GM18507 (cell line): Measurements from ENCODE around the gene ESD.
A peak's percentile ranks its signal among the peaks of the same experiment; 100 is the strongest.

Source experiments
- DNase-seq: peaks from one replicate; pipeline ENCODE4 v3.0.0; 2011; ENCODE audit warnings: low read depth; ENCODE audit not compliant: insufficient read length; ENCODE audit errors: extremely low spot score
- FAIRE-seq: peaks from 2 replicates; lab custom pipeline; 2011; peaks lifted over from hg19 to GRCh38; lab: Jason Lieb, UNC

ESD gene

DNA sequence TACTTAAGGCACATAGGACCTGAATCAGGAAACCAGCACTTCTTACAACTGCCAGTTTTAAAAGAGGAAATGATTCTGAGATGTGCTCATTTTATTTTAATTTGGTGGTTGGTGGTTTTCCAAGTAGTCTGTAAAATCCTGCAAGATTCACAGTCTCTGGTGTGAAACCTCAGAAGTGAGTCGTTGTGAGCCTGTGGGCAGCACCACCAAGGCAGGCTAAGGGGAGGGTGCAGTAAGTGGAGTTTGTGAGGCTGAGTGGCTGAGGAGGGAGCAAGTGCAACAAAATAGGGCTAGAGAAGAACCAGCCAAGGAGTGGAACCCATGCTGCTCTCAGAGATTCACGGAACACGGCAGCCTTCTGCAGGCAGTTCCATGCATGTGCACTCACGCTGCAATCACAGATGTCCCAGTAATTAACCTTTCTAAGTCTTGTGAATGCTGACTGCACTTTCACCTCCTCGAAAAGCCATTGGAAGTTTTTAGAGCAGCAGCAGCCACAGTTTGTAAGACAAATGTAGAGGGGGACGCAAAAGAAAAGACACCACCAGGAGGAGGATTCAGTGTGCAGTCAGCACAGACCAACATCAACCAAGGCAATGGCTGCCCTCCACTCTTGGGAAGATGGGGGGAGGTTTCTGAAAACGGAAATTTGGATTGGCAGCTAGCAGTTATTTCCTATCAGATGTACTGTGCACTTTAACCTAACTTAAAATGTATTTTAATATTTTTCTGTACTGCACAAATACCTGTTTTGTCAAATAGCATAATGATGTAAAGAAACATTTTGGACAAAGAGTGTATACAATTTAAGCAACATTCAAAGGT is 44.9 kb downstream of the ESD start:
- DNase-seq (peak; percentile 11), FAIRE-seq (peak; percentile 89)

DNA sequence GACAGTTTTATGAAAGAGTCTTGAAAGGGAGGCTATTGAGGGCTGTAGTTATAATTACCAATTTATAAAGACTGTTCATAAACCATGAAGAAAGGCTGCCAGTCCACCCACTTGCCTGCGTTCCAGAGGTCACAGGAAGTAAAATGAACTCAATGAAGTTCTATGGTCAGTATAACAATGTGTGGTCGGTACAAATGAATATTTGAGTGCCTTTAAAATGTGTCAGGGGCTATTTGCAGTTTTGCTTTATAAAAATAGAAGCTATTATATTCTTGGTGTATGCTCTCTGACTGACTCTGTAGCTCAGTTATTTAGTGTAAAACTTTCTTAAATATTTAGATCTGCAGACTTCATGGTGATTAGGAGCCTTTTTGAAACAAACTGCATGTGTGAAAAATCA is 47.0 kb downstream of the ESD start:
- DNase-seq (no peak), FAIRE-seq (no peak)

DNA sequence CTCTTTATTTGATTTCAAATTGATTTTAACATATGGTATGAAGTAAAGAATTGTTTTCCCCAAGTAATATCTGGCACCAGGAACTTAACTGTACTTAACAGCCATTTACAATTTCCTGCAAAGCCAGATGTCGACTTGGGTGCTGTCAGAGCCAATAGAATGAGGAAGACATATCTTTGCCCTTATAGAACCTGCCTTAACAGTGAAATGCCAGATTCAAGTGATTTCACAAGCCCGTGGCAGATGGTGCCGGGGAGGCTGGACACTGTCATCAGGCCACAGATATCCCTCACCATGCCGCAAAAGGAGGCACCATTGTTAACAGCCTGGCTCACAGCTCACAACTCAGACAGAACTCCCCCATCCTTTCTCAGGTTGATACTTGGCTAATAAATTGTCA is 48.7 kb downstream of the ESD start:
- DNase-seq: no peak
- FAIRE-seq: no peak

DNA sequence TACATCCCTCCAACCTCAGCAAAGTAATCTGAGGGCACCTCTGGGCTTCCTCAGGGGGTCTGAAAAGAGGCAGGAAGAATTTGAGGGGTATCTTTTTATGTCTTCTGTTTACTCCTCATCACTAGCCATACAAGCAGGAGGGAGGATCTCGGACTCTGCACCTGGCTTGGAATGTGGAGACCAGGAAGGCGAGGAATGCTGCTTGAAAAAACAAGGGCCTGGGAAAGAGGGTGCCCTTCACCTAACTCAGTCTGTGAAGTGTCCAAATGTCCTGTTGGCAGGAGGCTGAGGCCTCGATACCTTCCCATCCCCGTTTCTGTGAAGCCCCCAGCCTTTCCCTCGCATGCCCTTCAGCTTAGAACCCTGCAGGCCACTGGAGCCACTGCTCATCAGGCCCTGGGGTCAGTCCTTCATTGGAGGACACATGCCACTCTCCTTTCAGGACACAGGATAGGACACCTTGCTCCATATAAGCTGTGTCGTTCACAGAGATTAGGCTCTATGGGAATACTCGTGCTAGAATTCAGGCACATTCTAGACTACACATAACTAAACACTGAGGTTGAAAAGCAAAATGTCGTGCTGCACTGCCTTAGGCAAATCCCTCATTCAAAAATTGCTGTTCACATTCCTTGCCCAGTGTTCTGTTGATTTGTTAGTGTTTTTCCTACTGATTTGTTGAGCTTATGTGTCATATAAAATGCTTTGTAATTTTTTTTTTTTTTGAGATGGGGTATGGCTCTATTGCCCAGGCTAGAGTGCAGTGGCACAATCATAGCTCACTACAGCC is 49.7 kb downstream of the ESD start:
- DNase-seq (no peak), FAIRE-seq (no peak)

DNA sequence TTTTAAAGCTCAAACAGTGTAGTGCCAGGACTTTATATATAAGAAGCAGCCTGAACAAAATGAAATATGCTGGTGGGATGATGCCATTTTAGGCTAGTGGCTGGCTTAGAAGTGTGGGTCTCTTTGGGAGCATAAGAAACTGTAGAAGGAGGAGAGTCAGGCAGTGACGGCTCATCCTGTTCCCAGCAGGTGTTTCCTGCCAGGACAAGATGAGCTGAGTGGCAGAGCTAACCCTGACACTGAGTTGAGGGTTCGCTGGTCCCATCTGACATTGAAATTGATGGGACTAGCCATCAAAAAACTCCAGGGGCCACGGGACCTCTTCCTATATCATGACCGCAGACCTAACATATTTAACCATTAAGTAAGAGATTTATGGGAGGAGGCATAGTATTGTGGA is 51.3 kb downstream of the ESD start:
- FAIRE-seq: no peak
- no peak for DNase-seq

DNA sequence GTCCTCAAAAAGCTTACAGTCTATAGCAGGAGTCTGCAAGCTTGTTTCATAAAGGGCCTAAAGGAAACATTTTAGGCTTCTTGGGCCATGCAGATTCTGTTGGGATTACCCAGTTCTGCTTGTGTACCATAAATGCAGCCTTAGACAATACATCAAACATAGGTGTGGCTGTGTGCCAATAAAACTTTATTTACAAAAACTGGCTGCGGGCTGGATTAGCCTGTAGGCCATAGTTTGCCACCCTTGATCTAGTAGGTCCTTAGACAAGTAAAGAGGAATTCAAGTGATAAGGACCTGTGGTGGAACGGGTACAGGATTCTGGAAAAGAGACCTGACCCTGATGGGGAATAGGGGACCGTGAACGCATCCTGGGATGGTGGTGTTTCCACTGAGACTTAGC is 51.9 kb downstream of the ESD start:
- FAIRE-seq: no peak

DNA sequence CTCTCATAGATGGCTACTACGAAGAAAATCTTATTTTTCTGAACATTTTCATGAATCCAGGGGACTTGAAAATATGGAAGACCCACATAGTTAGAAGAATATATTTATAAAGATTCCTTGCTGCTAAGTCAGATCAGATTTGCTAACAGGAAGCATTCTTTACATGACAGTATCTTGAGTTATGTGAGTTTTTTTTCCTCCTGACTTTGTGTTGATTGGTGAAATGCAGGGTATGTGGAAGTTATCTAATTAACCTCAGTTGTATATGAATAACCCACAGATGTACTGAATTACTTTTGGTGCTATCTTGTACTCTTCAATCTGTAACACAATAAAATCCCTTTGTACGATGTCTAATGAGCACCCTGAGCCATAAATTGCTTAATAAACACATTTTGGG is 53.8 kb downstream of the ESD start:
- FAIRE-seq (no peak), DNase-seq (no peak)

More for the DNA sequence above, 51.9 kb downstream of the ESD start:
- no peak for DNase-seq

DNA sequence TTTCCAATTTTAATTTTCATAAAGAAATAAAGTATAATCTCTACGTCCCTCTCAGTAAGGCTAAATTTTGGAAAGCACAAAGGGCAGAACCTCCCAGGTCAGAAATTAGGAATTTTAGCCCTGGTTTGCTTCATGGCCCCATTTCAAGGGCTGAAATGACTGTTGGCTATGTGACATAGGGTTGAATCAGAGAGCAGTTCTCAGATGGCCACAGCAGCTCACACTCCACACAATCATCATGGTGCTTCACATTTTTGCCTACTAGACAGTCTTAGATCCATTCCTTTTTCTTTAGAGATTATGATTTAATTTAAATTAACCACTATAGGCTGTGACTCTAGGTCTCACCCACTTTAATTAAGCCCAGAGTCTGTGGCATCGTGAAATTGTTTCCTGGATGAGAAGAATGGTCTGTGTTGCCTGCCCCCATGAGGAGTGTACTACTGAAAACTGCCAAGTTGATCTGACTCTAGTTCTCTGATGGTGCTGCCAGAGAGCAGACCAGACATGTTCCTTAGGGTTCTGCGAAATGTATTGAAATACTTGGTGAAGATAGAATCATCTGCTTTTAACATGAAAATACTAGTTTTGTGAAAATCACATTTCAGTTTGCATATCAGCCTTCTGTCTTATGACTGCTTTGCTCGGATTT is 57.4 kb downstream of the ESD start:
- no peak for FAIRE-seq
- DNase-seq: no peak

DNA sequence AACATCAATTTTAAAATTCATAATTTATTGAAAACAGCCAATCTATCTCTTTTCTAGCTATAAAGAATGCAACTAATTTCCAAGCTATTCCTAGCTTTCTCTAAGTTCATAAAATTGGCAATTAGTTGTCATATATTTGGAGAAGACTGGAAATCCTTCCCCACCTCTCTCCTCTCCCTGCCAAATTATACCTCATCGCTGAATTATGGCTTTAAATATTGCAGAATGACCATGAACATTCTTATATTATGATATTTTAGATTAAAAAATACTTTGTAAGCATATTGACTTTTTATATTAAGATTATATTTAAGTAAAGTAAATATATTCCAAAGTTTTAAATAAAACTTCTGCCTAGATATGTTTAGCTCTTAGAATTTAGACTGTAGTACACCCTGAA is 58.2 kb downstream of the ESD start:
- no peak for FAIRE-seq
- no peak for DNase-seq

DNA sequence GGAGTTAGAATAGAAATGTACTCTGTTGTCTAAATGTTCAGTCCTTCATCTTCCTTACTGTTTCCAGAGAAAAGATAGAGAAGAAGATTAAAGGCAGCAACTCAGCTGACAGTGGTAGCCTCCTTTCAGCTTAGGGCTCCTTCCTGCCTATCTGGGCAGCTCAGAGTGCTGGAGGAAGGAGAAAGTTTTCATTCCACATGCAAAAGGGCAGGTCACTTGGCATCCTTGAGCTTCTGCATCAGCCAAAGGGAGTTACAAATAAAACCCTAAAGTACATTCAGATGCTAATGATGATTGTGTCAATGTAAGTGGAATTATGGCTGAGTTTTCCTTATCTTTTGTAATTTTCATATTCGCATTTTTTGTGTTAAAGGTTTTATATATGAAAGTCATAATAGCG is 58.9 kb downstream of the ESD start:
- no peak for DNase-seq
- no peak for FAIRE-seq

DNA sequence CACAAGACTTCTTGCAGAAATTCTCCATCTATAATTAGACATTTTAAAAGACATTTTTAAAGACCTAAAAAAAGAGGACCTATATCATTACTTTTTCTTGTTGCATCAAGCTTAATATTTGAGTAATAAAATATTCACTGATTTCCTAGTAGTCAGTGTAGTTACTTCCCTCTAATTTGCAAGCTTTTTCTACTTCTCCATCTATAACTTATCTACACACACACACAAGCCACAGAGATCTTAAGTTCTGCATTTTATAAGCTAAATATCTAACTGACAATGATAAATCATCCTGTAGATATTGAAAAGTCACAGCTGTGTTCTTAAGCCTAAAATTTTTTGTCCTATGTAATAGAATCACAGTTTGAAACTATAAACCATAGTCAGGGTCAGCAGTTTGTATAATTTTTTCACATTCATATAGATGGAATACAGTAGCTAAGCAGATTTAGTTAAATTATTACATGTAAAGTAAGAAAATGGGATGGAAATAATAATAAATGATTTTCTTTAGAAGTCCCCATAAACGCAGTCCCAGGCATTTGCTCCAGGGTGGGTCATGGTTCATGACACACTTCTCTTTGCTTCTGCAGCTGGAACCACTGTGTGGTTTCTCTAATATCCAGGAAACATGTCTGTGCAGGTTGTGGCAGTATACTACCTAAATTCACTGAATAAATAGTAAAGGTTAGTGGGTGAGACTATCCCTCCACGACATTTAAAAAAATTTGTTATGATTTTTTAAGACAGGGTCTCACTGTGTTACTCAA is 60.2 kb downstream of the ESD start:
- FAIRE-seq: no peak
- no peak for DNase-seq

DNA sequence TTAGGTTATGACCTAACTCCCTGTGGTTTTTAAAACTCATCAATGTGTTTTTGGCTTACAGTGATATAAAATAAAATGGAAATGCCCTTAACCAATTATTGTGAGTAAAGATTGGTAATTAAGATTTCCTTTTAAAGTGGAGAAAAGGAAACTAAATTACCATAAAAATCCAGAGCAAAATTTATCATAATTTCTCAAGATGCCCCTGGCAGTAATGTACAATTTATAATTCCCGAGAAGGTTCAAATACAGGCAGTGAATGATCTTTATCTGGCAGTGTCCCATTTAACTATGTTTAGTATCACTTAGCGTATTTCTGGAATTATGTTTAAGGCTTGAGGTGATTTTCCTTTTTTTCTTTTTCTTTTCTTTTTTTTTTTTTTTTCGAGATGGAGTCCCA is 61.5 kb downstream of the ESD start:
- no peak for FAIRE-seq
- no peak for DNase-seq

DNA sequence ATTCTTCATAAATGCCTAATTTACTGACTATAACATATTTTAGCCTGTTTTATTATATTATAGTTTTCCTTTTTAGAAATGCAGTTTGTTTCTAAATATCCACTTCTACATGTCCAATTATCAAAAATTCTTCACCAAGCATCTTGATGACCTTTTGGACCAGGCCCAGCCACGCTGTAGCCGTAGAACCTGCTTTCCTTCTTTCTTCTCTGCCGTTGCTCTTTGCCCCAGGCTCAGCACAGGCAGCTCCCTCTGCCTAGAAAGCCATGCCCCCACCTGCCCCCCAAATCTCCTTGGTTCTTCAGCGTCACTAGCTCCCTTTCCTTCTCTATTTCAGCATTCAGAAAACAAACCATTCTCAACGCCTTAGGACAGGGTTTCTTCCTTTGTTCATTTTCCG is 65.4 kb downstream of the ESD start:
- FAIRE-seq (no peak), DNase-seq (no peak)

DNA sequence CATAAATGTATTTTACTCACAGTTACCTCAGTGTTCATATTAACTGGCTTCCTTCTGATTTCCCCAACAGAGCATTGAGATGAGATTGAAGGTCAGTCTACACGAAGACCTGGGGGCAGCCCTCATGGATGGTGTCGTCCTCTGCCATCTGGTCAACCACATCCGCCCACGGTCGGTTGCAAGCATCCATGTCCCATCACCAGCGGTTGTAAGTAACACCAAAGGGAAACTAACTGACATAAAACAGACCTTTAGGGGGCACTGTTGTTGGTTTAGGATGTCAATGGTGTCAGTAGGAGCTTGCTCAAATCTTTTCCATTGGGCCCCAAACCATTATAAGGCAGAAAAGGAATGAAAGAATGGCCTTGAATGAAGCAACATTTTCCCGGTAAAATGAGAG is 68.2 kb downstream of the ESD start:
- DNase-seq: peak; percentile 5
- FAIRE-seq: no peak

DNA sequence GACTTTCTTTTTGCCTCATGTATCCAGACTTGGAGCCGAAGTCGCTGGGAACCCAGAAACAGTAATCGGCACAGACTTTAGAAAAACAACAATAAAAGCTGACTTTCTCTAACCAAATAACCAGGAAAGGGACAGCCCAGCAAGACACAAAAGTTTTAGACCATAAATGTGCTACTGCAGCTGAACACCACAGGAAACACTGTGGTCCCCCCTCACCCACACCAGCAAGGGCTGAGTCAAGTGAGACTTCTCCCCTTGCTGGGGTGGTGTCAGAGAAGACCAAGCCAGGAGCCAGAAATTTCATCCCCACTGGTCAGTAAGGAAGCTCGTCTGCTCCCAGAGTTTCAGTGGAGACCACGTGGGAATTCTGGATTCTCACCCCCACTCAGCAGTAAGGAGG is 70.6 kb downstream of the ESD start:
- FAIRE-seq: no peak
- no peak for DNase-seq
